ENCODE results near the gene SHTN1.

Gene SHTN1

GRCh38 chr10:116912162-116912561, 92.8 kb downstream of the SHTN1 start:
- DNase-seq: no peak

DNA sequence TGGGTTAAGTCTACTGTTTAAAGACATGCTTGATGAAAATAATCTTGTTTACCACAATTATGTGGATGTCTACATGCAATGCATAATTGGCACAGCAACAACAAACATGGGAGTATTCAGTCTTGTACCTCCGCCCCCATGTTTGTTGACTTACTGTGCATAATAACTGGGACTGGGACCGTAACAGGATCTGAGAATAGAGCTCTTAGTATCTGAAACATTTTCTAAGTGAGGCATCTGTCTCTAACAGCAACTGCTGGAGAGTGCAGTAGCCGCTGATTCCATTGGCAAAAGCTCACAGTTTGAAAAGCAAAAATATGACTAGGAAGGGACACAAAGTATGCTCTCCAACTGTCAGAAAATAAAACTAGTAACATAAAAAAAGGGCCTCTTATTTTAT, 94.1 kb downstream of the SHTN1 start:
- DNase-seq: no peak

GRCh38 chr10:116909307-116909706, 95.7 kb downstream of the SHTN1 start:
- no peak for DNase-seq

DNA sequence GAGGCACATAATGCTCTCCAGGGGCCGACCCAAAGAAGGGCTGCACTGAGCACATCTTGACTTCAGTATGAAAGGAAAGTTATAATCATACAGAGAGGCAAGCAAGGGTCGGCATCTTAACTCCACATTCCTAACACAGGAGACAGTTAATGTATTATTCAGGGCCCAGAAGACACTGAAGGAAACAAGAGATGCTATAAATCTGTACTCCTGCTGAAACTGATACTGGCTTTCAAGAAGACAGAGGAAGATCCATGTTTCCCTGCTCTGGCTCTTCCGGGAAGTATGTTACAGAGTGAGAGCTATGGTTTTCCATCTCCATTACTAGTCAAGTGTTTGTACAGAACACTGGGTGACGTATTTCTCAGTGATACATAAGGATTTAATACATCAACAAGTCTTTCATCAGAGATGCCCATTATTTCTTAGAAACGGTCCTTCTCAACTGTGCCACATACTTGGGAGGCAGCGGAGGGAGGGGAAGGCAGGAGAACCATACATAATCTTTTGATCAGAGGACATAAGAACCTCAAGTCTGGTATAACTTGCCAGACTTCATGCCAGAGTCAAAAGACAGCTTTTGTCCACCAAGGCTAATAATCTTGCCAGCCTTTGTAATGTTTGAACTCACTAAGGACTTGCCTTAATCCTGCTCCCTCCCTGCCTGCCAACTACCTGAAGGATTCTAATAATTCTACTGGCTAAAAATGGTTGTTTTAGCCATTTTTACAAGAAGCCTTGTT, 97.6 kb downstream of the SHTN1 start:
- no peak for DNase-seq

DNA sequence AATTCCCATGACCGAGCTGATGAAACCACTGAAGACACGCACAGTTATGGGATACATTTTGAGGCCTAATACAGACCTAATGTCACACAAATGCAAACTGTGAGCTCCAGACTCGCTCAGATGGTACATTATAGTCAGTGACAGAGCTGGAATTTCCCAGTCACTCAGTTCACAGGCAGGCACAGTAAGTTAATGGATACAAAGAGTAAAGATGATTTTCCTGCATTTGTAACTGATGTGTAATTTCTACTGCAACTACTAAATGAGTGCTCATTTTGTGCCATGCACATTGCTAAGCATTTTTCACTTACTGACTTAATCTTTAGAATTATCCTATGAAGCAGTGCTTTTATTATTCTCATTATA, 99.2 kb downstream of the SHTN1 start:
- no peak for DNase-seq

- DNase-seq: no peak
Measured at GRCh38 chr10:116899626-116900025, 105.4 kb downstream of the SHTN1 start.

DNA sequence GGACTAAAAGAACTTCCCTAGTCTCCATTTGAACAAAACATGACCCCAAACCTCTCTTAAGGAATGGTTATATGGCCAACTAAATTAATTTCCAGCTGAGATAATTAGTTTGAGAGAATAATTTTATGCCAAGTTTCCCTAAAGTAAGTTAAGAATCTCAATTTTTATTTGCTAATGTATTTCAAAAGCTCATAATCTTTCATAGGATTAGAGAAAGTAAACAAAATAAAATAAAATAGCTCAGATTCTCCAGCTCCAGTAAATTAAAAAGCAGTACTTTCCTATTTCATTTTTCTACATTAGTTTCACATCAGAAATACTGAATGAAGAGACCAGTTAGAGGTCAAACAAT, 111.3 kb downstream of the SHTN1 start:
- DNase-seq: no peak

- no peak for DNase-seq
Measured at GRCh38 chr10:116892907-116893685, 111.9 kb downstream of the SHTN1 start.

DNA sequence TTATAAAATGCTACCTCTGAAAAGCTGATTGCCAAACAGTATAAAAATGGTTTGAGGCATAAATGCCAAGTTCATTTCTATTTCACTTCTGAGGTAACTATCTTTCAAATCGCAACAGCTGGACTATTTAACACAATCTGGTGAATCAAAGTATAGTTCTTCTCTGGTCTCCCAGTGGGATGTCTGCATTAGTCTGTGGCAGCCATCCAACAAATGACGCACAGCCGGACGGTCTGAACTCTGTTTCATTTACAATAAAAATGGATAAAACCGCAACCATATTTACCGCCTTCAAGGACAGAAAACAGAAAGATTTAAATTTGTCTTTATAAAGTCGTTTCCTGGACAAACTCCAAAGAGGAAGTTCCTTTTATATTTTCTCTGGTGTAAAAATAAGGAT, 113.8 kb downstream of the SHTN1 start:
- DNase-seq: no peak

DNA sequence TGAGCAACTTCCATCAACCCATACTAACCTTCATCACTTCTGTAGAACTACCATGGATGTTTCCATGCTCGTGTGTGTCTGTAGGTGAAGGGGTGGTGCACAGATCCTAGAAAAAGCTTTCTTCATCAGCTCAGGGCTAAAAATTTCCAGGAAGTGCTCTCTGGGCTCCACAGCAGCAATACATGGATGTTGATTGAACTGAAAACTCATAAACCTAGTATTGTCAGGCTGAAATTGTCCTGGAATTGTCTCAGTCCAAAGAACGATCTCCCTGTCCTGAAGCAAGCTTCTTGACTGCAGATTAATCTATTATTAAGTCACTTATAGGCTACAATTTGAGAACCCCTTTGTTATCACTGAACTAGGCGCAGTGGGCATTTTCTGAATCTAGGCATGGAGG, 115.9 kb downstream of the SHTN1 start:
- DNase-seq: no peak

- no peak for DNase-seq
Measured at GRCh38 chr10:116888380-116889055, 116.5 kb downstream of the SHTN1 start.

GRCh38 chr10:116886772-116887171, 118.2 kb downstream of the SHTN1 start:
- DNase-seq: no peak

DNA sequence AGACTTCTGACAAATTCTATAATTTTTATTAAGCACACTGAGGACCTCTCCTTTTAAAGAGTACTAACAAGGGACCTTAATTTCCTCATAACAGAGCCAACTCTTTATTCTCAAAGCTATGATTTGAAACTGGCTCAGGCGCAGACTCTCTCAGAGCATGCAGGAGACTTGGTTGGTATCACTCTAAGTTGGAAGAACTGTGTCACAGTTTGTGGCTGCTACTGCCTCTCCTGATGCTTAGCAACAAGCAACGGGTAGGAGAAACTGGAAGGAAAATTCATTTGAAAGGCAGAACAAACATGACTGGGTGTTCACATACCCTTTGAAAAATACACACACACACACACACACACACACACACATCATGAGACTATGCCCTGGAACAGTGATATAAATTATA, 122.3 kb downstream of the SHTN1 start:
- DNase-seq: no peak

DNA sequence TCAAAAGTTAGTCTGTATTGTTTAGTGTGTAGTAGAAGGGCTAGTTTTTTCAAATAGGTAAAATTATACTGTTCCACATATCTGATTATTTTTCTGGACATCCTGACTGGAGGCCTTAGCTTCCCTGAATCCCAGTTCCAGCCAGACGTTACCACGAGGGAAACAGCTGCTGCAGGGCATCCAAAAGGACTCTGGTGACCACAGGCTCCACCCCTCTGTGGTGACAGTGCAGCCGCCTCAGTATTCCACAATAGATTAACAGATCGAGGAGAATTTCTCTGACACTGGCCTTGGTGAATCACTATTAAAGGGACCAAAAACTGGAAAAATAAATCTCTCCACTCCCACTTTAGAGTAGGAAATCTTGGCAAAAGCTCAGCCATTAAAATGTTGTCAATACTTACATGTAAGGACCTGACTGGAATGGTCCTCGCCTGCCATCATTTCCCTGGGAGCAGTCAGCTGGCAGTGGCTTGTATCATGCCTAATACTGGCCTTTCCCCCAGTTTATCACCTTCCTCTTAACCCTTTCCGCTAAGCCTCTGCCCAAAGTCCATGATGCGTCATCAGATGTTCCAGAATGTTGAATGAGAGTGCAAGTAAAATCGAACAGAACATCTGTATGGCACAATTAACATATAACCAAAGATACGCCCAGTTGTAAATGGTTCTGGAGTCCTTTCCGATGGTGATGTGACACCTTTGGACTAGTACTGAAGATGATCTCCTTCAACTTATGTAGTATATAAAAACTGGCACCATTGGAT, 124.1 kb downstream of the SHTN1 start:
- no peak for DNase-seq

- no peak for DNase-seq
Measured at GRCh38 chr10:116879817-116880216, 125.2 kb downstream of the SHTN1 start.

- no peak for DNase-seq
Measured at GRCh38 chr10:116878123-116878522, 126.9 kb downstream of the SHTN1 start.

DNA sequence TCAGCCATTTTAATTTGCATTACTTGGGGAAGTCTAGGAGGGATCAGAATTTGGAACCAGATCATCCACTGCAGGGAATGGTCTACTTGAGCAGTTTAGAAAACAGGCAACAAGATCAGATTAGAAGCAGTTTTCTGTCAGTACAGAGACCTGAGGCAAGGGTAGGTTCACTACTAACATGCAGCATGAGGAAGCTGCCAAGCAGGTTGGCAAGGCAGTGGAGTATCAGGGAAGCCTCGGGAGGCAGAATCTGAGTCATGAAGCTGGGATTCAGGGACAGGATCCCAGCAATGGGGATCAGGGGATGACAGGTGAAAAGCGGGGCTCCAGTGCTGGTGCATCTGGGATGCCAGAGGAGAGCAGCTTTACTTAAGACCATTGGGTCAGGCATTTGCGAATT, 127.6 kb downstream of the SHTN1 start:
- no peak for DNase-seq

- DNase-seq: no peak
Measured at GRCh38 chr10:116875897-116876296, 129.1 kb downstream of the SHTN1 start.

DNA sequence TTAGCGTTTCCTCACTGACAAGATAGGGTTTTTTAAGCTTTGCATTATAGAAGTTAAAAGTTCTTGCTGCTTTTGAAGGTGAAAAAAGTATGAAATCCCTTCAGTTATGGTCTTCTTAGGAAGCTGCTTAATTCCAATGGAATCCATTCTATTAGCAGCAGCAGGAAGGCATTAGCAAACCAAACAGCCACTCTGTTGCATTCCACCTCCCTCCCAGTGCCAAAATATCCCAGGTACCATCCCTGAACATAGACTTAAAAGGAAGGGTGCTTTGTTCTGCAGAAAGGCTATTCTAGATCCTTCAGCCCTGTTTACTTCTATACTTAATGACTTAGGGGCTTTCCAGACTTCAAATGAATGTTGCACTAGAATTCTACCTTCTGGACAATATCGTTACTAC, 131.9 kb downstream of the SHTN1 start:
- no peak for DNase-seq

- no peak for DNase-seq
Measured at GRCh38 chr10:116870949-116871348, 134.0 kb downstream of the SHTN1 start.

DNA sequence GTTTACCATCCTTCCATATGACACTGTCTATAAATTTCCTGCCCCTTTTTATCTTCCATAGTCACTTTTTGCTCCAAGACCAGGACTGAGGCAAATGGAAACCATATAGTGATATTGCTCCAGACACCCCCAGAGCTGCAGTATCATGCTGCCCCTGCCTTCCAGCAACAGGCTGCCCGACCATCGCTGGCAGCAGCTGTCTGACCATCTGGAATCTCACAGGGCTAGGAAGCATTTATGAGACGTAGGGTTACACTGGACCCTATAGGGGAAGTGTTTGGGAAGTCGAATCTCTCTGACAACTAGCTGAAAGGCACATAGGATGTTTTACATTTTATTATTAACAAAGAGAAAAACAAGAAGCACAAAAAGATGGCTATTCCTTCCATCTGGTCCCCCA, 136.3 kb downstream of the SHTN1 start:
- DNase-seq: no peak

GRCh38 chr10:116868198-116868676, 136.8 kb downstream of the SHTN1 start:
- no peak for DNase-seq

GRCh38 chr10:116866987-116867595, 137.9 kb downstream of the SHTN1 start:
- DNase-seq: no peak

All from stimulated activated CD4-positive, alpha-beta T cell treated with anti-CD3 and anti-CD28 coated beads, Interleukin-4, amount 100 ng/mL, for 1 hour (primary cell).